Measurements from ENCODE around the gene USP22.

Gene USP22

GRCh38 chr17:20995873-20996723, 46.7 kb downstream of the USP22 start:
- no peaks in the 10 kb centered on the region for H3K9me3 ChIP-seq (ENCODE audit: control insufficient read depth in 2 of 2, low read length in 2 of 2)
- H3K9ac ChIP-seq (ENCODE audit: low read depth in 1 of 2, low read length in 2 of 2): no peak overlapping the region
- H3K4me3 ChIP-seq (ENCODE audit: low read length in 2 of 2): no peak overlapping the region
- no peaks in the 10 kb centered on the region for H3K27me3 ChIP-seq (ENCODE audit: control insufficient read depth in 2 of 2, insufficient read depth in 2 of 2, low read length in 2 of 2)
- H3K27ac ChIP-seq (ENCODE audit: low read depth in 2 of 2, low read length in 2 of 2): no peak overlapping the region
- peaks cover 5 to 10% of the 10 kb centered on the region in 2 donors for H3K4me1 ChIP-seq (ENCODE audit: control insufficient read depth in 2 of 2, insufficient read depth in 2 of 2, low read length in 2 of 2)
- H3K36me3 ChIP-seq (ENCODE audit: control insufficient read depth in 2 of 2, insufficient read depth in 2 of 2, low read length in 2 of 2): peaks cover 9 to 20% of the 10 kb centered on the region in 2 donors

GRCh38 chr17:20995164-20995872, 47.5 kb downstream of the USP22 start:
- no peak overlapping the region for H3K9ac ChIP-seq (ENCODE audit: low read depth in 1 of 2, low read length in 2 of 2)
- H3K27ac ChIP-seq (ENCODE audit: low read depth in 2 of 2, low read length in 2 of 2): no peak overlapping the region
- H3K4me3 ChIP-seq (ENCODE audit: low read length in 2 of 2): no peak overlapping the region
- H3K4me1 ChIP-seq (ENCODE audit: control insufficient read depth in 2 of 2, insufficient read depth in 2 of 2, low read length in 2 of 2): peaks cover 5 to 10% of the 10 kb centered on the region in 2 donors
- H3K36me3 ChIP-seq (ENCODE audit: control insufficient read depth in 2 of 2, insufficient read depth in 2 of 2, low read length in 2 of 2): peaks cover 8 to 19% of the 10 kb centered on the region in 2 donors
- no peaks in the 10 kb centered on the region for H3K9me3 ChIP-seq (ENCODE audit: control insufficient read depth in 2 of 2, low read length in 2 of 2)
- no peaks in the 10 kb centered on the region for H3K27me3 ChIP-seq (ENCODE audit: control insufficient read depth in 2 of 2, insufficient read depth in 2 of 2, low read length in 2 of 2)

- no peak overlapping the region for H3K27ac ChIP-seq (ENCODE audit: low read depth in 2 of 2, low read length in 2 of 2)
- H3K4me1 ChIP-seq (ENCODE audit: control insufficient read depth in 2 of 2, insufficient read depth in 2 of 2, low read length in 2 of 2): peaks cover 5 to 10% of the 10 kb centered on the region in 2 donors
- no peak overlapping the region for H3K4me3 ChIP-seq (ENCODE audit: low read length in 2 of 2)
- H3K36me3 ChIP-seq (ENCODE audit: control insufficient read depth in 2 of 2, insufficient read depth in 2 of 2, low read length in 2 of 2): peaks cover 2 to 14% of the 10 kb centered on the region in 2 donors
- H3K9ac ChIP-seq (ENCODE audit: low read depth in 1 of 2, low read length in 2 of 2): no peak overlapping the region
- no peaks in the 10 kb centered on the region for H3K27me3 ChIP-seq (ENCODE audit: control insufficient read depth in 2 of 2, insufficient read depth in 2 of 2, low read length in 2 of 2)
- H3K9me3 ChIP-seq (ENCODE audit: control insufficient read depth in 2 of 2, low read length in 2 of 2): no peaks in the 10 kb centered on the region
Measured at GRCh38 chr17:20994779-20995149, 48.0 kb downstream of the USP22 start.

GRCh38 chr17:20993863-20994778, 48.7 kb downstream of the USP22 start:
- no peak overlapping the region for H3K9ac ChIP-seq (ENCODE audit: low read depth in 1 of 2, low read length in 2 of 2)
- H3K4me1 ChIP-seq (ENCODE audit: control insufficient read depth in 2 of 2, insufficient read depth in 2 of 2, low read length in 2 of 2): peaks cover 5 to 10% of the 10 kb centered on the region in 2 donors
- no peak overlapping the region for H3K4me3 ChIP-seq (ENCODE audit: low read length in 2 of 2)
- no peak overlapping the region for H3K27ac ChIP-seq (ENCODE audit: low read depth in 2 of 2, low read length in 2 of 2)
- no peaks in the 10 kb centered on the region for H3K27me3 ChIP-seq (ENCODE audit: control insufficient read depth in 2 of 2, insufficient read depth in 2 of 2, low read length in 2 of 2)
- H3K36me3 ChIP-seq (ENCODE audit: control insufficient read depth in 2 of 2, insufficient read depth in 2 of 2, low read length in 2 of 2): peaks cover 0 to 9% of the 10 kb centered on the region in 2 donors
- H3K9me3 ChIP-seq (ENCODE audit: control insufficient read depth in 2 of 2, low read length in 2 of 2): no peaks in the 10 kb centered on the region

- Histone ChIP-seq H3K4me1 (ENCODE audit: control insufficient read depth in 2 of 2, insufficient read depth in 2 of 2, low read length in 2 of 2) (peaks cover 4 to 10% of the 10 kb centered on the region in 2 donors), H3K4me3 (ENCODE audit: low read length in 2 of 2) (no peak overlapping the region), H3K9ac (ENCODE audit: low read depth in 1 of 2, low read length in 2 of 2) (no peak overlapping the region), H3K27me3 (ENCODE audit: control insufficient read depth in 2 of 2, insufficient read depth in 2 of 2, low read length in 2 of 2) (no peaks in the 10 kb centered on the region), H3K36me3 (ENCODE audit: control insufficient read depth in 2 of 2, insufficient read depth in 2 of 2, low read length in 2 of 2) (peaks cover 0 to under 1% of the 10 kb centered on the region in 2 donors), H3K9me3 (ENCODE audit: control insufficient read depth in 2 of 2, low read length in 2 of 2) (no peaks in the 10 kb centered on the region), H3K27ac (ENCODE audit: low read depth in 2 of 2, low read length in 2 of 2) (no peak overlapping the region)
Measured at GRCh38 chr17:20992987-20993862, 49.6 kb downstream of the USP22 start.

GRCh38 chr17:20992416-20992815, 50.4 kb downstream of the USP22 start:
- no peaks in the 10 kb centered on the region for H3K9me3 ChIP-seq (ENCODE audit: control insufficient read depth in 2 of 2, low read length in 2 of 2)
- no peak overlapping the region for H3K4me3 ChIP-seq (ENCODE audit: low read length in 2 of 2)
- no peak overlapping the region for H3K9ac ChIP-seq (ENCODE audit: low read depth in 1 of 2, low read length in 2 of 2)
- no peaks in the 10 kb centered on the region for H3K36me3 ChIP-seq (ENCODE audit: control insufficient read depth in 2 of 2, insufficient read depth in 2 of 2, low read length in 2 of 2)
- H3K27me3 ChIP-seq (ENCODE audit: control insufficient read depth in 2 of 2, insufficient read depth in 2 of 2, low read length in 2 of 2): no peaks in the 10 kb centered on the region
- no peak overlapping the region for H3K27ac ChIP-seq (ENCODE audit: low read depth in 2 of 2, low read length in 2 of 2)
- H3K4me1 ChIP-seq (ENCODE audit: control insufficient read depth in 2 of 2, insufficient read depth in 2 of 2, low read length in 2 of 2): peaks cover 4 to 10% of the 10 kb centered on the region in 2 donors

- no peaks in the 10 kb centered on the region for H3K9me3 ChIP-seq (ENCODE audit: control insufficient read depth in 2 of 2, low read length in 2 of 2)
- H3K27me3 ChIP-seq (ENCODE audit: control insufficient read depth in 2 of 2, insufficient read depth in 2 of 2, low read length in 2 of 2): no peaks in the 10 kb centered on the region
- peaks cover 4 to 10% of the 10 kb centered on the region in 2 donors for H3K4me1 ChIP-seq (ENCODE audit: control insufficient read depth in 2 of 2, insufficient read depth in 2 of 2, low read length in 2 of 2)
- no peak overlapping the region for H3K27ac ChIP-seq (ENCODE audit: low read depth in 2 of 2, low read length in 2 of 2)
- no peaks in the 10 kb centered on the region for H3K36me3 ChIP-seq (ENCODE audit: control insufficient read depth in 2 of 2, insufficient read depth in 2 of 2, low read length in 2 of 2)
- no peak overlapping the region for H3K9ac ChIP-seq (ENCODE audit: low read depth in 1 of 2, low read length in 2 of 2)
- no peak overlapping the region for H3K4me3 ChIP-seq (ENCODE audit: low read length in 2 of 2)
Measured at GRCh38 chr17:20991276-20992037, 51.4 kb downstream of the USP22 start.

GRCh38 chr17:20989991-20990855, 52.6 kb downstream of the USP22 start:
- Histone ChIP-seq H3K9ac (ENCODE audit: low read depth in 1 of 2, low read length in 2 of 2) (no peak overlapping the region), H3K4me3 (ENCODE audit: low read length in 2 of 2) (no peak overlapping the region), H3K4me1 (ENCODE audit: control insufficient read depth in 2 of 2, insufficient read depth in 2 of 2, low read length in 2 of 2) (peaks cover 4 to 10% of the 10 kb centered on the region in 2 donors), H3K36me3 (ENCODE audit: control insufficient read depth in 2 of 2, insufficient read depth in 2 of 2, low read length in 2 of 2) (no peaks in the 10 kb centered on the region), H3K9me3 (ENCODE audit: control insufficient read depth in 2 of 2, low read length in 2 of 2) (no peaks in the 10 kb centered on the region), H3K27ac (ENCODE audit: low read depth in 2 of 2, low read length in 2 of 2) (no peak overlapping the region), H3K27me3 (ENCODE audit: control insufficient read depth in 2 of 2, insufficient read depth in 2 of 2, low read length in 2 of 2) (no peaks in the 10 kb centered on the region)

All from mucosa of rectum (tissue), 2 donors.